Testis (tissue), 2 donors: ENCODE data around the gene CRYGS.

Experiments used
- CTCF ChIP-seq, 3 experiments: fragments of 450-650 bp in 2 of 3; fragments of 200-600 bp in 1 of 3; sonication (generic) in 1 of 3; IDR thresholded peaks; one replicate each; pipeline ENCODE4 v1.5.1; 2016 to 2019; ENCODE audit warnings: antibody characterized with exemption in 3 of 3, mild to moderate bottlenecking in 2 of 3, moderate library complexity in 1 of 3
- POLR2A ChIP-seq: fragments of 450-650 bp; IDR thresholded peaks from one replicate; pipeline ENCODE4 v1.6.1; 2017; ENCODE audit warnings: antibody characterized with exemption, mild to moderate bottlenecking, moderate library complexity

GRCh38 chr3:186564586-186564985, 20.4 kb upstream of the CRYGS start:
- TF ChIP-seq CTCF (IDR thresholded peaks at IDR 0.05), result no peak
- no peak for TF ChIP-seq POLR2A
